AG04449 (cell line): ENCODE results near the gene CALN1.

Source experiments
- CTCF ChIA-PET: fragments of 350-600 bp; formaldehyde crosslinking; extraction: SDS; loops from one replicate; lab custom pipeline; 2021; ENCODE audit warnings: antibody characterized with exemption; lab: Yijun Ruan, JAX
- POLR2A ChIA-PET: fragments of 400-600, 350-600 bp; formaldehyde crosslinking; extraction: SDS; loops from one replicate; lab custom pipeline; 2020; ENCODE audit warnings: antibody characterized with exemption, inconsistent platforms; lab: Yijun Ruan, JAX
- DNase-seq: peaks from one replicate; pipeline ENCODE4 v3.0.0-alpha.2; 2010; ENCODE audit warnings: low read depth, low spot score
- H3K4me3 ChIP-seq: 2 replicates; pipeline ENCODE4 v1.5.1; 2011; ENCODE audit warnings: low read depth, mild to moderate bottlenecking, control low read depth, low read length
- CTCF ChIP-seq: IDR thresholded peaks from one replicate; pipeline ENCODE4 v1.5.1; 2011; ENCODE audit warnings: mild to moderate bottlenecking, moderate library complexity, low read length, control low read depth, inconsistent platforms; ENCODE audit not compliant: insufficient read depth; ENCODE audit errors: missing control alignments

CALN1 gene

DNA sequence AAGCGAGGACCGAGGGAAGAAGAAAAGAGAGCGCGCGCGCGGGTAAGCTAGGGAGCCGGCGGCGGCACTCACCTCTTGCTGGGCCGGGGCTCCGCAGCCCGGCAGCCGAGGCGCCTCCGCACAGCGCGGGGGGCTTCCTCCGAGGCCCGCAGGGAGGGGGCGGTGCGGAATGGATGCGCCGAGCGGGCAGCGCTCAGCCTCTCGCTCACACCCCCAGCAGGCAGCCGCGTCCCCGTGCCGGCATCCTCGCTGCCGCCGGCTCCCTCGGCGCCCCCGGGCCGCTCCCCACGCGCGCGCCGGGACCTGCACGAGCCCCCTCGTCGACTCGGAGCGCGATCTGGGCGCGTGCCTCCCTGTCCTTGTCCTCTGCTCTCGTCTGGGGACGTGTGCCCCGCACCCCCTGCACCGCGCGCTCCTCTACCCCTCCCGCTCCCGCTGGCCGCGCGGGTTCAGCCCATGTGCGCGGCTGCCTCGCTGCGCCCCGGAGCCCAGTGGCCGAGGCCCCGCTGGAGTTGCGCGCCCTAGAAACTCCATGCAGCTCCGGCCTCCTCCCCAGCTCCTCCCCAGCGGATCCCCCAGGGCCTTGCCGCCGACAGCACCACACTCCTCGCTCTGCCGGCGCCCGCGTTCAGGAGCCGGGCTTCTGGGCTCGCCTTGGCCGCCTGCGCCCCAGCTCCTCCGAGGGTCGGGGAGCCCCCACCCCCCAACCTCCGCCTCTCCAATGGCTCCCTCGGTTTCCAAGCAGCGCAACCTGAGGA, 75.3 kb downstream of the CALN1 start:
- POLR2A ChIA-PET: no interaction called here
- no peak for DNase-seq
- no peak overlapping the region for H3K4me3 ChIP-seq
- CTCF ChIA-PET: no interaction called here
- TF ChIP-seq CTCF: no peak

- ChIA-PET POLR2A (no interaction called here), CTCF (no interaction called here)
- H3K4me3 ChIP-seq: no peak overlapping the region
- TF ChIP-seq CTCF: no peak
- no peak for DNase-seq
These were observed 75.8 kb downstream of the CALN1 start for GRCh38 chr7:72336382-72336631.

- no peak for TF ChIP-seq CTCF
- POLR2A ChIA-PET: no interaction called here
- CTCF ChIA-PET: no interaction called here
- H3K4me3 ChIP-seq: no peak overlapping the region
- no peak for DNase-seq
These were observed 76.4 kb downstream of the CALN1 start for GRCh38 chr7:72335561-72336381.

DNA sequence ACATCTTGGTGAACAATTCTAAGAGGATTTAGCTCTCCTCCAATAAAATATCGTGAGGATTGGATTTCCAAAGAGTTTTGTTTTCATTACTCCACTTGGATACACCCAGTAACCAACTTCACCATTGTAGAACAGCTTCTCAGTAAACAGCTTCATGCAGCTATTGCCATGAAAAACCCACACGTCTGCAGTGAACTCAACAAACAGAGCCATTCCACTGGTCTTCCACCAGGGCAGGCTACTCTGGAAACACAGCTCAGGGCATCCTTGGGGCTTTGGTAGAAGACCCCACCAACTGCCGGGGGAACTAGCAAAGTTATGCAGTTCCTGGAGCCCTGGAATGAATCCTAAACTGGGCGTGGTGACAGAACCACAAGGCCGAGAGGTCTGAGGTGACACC, 77.4 kb downstream of the CALN1 start:
- no peak overlapping the region for H3K4me3 ChIP-seq

DNA sequence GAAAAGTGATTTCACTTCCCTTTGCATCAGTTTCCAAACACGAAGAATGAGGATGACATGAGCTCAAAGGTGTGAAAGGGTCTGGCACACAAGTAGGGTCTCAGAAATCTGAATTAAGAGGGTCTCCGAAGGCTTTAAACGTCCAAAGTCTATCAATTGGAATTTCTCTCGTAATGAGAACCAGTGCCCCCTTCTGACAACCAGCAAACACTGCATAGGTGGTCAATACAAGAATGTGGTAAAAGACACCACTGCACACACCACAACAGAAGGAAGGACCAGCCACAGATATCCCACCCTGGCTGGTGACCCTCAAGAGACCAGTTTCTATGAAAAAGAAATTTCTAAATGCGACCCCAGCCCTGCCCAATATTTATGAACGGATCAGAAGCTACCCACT, 78.1 kb downstream of the CALN1 start:
- ChIA-PET POLR2A (no interaction called here), CTCF (no interaction called here)
- DNase-seq: no peak
- no peak overlapping the region for H3K4me3 ChIP-seq
- TF ChIP-seq CTCF: no peak

More for the DNA sequence above, 77.4 kb downstream of the CALN1 start:
- no peak for TF ChIP-seq CTCF
- no peak for DNase-seq
- ChIA-PET CTCF (no interaction called here), POLR2A (no interaction called here)

- TF ChIP-seq CTCF: no peak
- ChIA-PET CTCF (no interaction called here), POLR2A (no interaction called here)
- no peak for DNase-seq
- no peak overlapping the region for H3K4me3 ChIP-seq
These were observed 85.3 kb downstream of the CALN1 start for GRCh38 chr7:72326811-72327210.
